HG03558 (cell line): ENCODE measurements around the gene NXN.
"Not testable (repeated sequence)": the region's sequence is repeated elsewhere in the genome, so short reads cannot be mapped to it uniquely, and the experiment has no call there.

Source experiments
- ATAC-seq: cut with Tn5 transposase; IDR thresholded peaks from one replicate; pipeline ENCODE4 v1.9.1; 2021; ENCODE audit warnings: moderate number of reproducible peaks; ENCODE audit not compliant: unreplicated experiment; ENCODE audit errors: extremely low read depth

NXN gene

DNA sequence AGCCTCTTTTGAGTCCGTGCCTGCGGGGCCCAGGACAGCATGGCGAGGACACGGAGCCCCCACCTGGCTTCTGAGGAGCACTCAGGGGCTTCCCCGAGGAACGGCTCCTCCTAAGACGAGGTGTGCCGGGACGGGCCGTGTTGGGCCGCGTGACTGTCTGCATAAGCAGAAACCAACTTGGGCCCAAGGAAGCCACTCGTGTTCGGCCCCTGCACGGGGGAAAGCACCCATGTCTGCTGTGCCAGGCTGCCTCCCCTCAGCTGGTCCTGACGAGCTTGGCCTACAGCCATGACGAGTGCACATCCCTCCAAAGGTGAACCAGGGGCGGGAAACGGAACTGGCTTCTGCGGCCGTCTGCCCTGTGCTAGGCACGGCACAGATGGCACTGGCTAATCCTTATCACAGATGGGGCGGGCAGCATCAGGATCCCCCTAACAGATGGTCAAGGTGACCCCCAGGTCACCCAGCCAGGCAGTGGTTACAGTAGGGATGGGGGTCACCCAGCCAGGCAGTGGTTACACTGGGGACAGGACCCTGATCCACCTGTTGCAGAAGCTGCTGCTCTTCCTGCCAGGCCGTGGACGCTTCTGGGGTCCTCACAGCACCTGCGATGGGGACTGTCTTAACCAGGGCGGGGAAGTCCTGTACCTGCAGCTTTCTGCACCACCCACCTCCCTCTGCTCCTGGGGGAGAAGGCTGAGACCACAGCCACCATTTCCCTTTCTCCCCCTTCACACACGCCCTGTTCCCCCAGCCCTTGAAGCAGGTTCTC is 171.9 kb downstream of the NXN start:
- ATAC-seq: no peak

DNA sequence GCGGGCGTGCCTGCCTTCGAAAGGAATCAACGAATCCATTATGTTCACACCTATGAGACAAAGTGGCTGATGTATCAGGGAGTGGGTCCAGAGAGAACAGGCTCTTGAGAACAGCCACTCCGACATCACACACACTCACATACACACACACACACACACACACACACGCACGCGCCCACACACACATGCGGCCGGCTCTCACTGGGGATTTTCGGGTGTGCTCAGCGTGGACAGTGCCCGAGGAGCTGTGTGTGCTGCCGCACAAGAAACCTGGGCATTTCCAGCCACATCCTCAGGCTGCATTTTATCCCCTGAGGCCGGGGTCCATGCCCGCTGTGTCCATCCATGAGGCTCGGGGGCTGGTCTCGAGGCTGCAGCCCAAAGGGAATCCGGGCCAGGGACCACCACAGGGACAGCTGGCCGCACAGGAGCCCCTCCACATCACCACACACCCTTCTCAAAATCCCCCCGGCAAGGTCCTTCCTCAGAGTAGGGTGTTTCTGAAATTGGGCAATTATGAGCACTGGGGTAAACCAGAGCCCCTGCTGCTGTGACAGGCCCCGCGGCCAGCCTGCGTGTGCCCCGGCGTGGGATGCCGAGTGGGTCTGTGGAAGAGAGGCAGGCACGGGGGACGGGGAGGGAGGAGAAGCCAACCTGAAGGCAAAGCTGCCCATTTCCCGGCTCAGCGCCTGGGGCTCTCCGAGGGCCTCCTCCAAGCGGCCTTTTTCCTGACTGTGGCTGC is 172.6 kb downstream of the NXN start:
- no peak for ATAC-seq

DNA sequence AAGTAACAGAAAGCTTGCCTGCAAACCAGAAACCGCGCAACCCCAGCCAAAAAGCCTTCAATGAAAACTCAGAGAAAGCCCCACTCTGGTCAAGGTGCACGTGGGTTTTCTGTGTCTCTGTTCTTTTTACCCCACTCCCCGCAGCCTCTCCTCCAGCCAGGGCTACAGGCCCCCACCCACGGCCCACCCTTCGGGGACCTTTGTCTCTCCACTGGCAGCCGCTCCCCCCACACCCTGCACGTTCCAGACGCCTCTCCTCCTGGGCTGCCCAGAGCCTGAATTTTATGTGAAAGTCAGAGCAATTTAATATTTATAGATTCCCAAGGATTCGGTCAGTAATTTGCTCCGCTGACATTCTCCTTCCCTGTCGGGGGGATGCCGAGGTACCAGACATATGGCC is 173.2 kb downstream of the NXN start:
- ATAC-seq: no peak

DNA sequence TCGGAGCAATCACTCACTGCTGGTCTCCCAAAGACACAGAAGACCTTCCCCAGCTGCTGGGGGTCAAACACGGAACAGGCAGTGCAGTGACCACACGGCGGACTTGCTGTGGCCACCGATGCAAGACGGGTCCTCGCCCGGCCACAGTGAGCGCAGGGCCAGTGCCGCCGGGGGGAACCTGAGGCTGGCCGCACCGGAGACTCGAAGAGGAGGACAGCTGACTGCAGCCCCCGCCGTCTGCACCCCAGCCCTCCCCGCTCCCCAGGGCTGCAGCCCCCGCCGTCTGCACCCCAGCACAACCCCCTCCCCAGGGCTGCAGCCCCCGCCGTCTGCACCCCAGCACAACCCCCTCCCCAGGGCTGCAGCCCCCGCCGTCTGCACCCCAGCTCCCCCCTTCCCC is 173.7 kb downstream of the NXN start:
- not testable (repeated sequence) for ATAC-seq

GRCh38 chr17:804541-805435 is 174.8 kb downstream of the NXN start:
- ATAC-seq: no peak

GRCh38 chr17:802901-803881 is 176.4 kb downstream of the NXN start:
- ATAC-seq: no peak

DNA sequence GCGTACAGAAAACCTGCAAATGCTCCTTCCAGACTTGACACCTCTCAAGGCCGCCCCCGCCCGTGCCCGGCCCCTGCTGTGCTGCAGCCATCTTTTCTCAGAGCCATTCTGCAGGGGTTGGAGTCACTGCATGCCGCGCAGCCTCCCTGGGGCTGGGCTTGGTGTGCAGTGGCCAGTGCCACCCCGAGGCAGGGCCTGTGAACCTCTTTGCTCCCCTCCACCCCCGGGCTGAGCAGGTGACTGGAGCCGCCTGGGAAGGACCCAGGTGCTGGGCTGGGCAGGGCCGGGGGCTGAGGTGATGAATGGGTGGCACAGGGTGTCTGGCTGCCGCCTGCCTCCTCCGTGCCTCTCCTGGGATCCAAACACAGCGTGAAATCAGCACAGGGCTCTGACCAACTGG is 177.1 kb downstream of the NXN start:
- ATAC-seq: no peak

GRCh38 chr17:801660-802059 is 177.9 kb downstream of the NXN start:
- no peak for ATAC-seq

- ATAC-seq: no peak
Measured at GRCh38 chr17:800446-801242, 178.9 kb downstream of the NXN start.

DNA sequence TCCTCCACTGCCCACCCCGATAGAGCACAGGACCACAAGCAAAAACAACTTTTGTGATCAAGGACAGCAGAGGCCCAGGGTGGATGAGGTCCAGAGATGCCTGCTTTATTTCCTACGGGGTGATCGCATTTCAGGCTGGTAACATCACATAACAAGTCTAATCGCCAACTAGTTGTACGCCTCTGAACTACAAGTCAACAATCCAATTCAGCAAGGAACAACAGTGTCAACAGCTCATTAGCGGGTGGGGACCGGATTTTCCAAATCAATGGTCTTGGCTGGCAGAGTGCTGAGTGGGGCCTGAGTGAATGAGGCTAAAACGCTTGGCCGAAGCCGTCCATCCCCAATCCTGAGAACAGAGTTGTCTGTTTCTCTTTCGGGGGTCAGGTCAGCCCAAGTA is 180.3 kb downstream of the NXN start:
- ATAC-seq: no peak

DNA sequence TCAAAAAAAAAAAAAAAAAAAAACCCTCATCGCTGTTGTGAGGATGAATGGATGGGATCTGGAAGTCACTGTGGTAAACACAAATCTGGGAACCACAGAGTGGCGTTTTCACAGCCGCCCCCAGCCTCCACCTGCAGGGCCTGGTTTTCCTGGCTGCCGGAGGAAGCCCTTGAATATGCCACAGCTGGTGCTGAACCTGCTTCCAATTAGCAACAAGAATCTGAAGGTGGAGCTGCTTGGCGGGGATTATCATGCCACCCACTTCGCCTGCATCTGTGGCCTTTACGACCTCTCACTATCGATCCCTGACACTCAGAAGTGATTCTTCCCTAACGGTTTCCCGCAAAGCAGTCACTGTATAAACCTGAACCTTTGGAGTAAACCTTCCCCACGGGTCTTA is 181.3 kb downstream of the NXN start:
- no peak for ATAC-seq

- ATAC-seq: no peak
Measured at GRCh38 chr17:797236-797840, 182.2 kb downstream of the NXN start.

DNA sequence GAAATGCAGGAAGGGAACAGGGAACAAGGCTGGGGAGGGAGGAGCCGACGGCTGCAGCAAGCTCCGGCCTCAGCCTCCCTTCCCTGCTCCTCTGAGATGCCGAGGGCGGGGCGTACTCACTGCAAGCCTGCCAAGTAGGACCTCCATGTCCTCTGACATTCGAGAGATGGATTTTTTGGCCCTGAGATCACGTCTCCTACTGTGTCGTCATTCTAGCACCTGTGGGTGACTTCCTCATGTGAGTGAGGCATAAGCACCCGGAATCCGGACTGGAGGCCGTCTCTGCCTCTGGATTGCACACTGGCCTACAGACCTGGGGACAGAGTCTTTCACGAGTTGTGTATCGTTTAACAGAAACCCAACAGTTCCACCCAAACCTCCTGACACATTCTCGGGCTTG is 183.0 kb downstream of the NXN start:
- no peak for ATAC-seq

DNA sequence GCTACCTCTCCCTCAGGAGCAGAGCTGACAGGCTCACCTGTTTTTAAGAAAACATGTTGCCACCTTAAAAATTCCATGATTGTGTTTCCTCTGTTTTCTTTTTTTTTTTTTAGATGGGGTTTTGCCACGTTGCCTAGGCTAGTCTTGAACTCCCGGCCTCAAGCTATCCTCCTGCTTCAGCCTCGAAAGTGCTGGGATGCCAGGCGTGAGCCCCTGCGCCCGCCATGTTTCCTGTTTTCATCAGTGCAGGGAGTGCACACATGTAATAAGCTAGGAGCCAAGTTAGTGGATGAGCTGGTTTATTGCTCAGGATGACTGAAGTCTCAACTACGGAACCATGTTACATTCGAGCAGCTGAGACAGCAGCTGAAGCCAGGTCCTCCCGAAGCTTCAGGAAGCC is 183.9 kb downstream of the NXN start:
- ATAC-seq: no peak

DNA sequence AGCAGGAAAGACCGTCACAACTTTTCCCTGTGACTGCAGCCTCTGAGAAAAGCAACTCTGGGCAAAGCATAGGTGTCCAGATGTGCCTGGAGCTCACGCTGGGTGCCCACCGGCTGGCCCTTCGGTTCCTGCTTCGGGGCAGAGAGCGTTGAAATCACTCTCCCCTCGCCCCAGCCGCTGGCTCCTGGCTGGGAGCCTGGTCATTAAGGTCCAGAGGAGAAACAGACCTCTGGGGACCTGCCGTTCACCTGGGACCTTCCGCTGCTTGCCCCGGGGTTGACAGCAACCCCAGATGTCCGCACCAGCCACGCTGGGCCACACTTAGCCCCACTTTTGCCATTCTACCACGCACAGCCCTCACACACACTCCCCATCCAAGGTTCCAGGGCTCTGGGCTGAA is 184.3 kb downstream of the NXN start:
- ATAC-seq: no peak

- ATAC-seq: no peak
Measured at GRCh38 chr17:794876-795275, 184.7 kb downstream of the NXN start.

DNA sequence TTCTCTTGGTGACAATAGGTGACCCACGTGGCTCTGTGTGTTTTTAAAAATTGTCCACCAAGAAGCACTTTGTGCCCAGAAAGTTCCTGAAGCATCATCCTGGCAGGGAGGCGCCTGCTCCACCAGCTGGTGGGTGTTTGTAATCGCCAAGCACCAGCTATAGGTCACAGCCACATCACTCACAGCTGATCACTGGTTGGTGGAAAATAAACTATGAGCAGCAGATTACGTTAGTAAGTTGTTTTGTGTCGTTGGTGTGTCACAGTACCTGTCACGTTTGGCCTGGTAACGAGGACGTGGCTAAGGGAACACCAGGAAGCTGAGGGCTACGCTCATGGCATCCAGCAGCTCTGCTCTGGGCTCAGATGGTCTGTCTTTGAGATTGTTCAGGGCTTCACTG is 187.3 kb downstream of the NXN start:
- no peak for ATAC-seq

GRCh38 chr17:791829-792228 is 187.7 kb downstream of the NXN start:
- ATAC-seq: no peak

DNA sequence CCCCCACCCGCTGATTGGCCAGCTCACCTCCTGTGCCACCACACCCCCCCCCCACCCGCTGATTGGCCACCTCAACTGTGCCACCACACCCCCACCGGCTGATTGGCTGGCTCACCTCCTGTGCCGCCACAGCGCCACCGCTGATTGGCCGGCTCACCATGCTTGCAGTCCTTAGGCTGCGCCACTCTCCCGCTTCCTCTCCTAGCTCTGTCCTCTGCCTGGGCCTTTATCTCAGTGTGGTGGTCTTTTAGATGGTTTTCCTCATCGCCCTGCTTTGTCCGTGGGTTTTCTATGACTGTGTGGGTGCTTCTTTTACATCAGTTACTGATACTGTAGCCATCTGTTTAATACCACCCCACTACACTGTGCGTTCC is 188.7 kb downstream of the NXN start:
- ATAC-seq: not testable (repeated sequence)
